Sigmoid colon (tissue), 4 donors: ENCODE measurements around the gene PBX2.

Source experiments
- CTCF ChIP-seq, 4 experiments: fragments of 450-650 bp in 3 of 4; fragments of 200-600 bp in 1 of 4; IDR thresholded peaks; one replicate each; pipeline ENCODE4 v1.5.1; 2016 to 2019; ENCODE audit warnings: antibody characterized with exemption in 4 of 4, mild to moderate bottlenecking in 3 of 4, moderate library complexity in 2 of 4
- EP300 ChIP-seq, 4 donors: sonication (generic); formaldehyde crosslinking; IDR thresholded peaks; one replicate each; pipeline ENCODE4 v1.6.1; 2017; ENCODE audit warnings: antibody characterized with exemption in 4 of 4
- POLR2AphosphoS5 ChIP-seq, 4 donors: sonication (generic); formaldehyde crosslinking; IDR thresholded peaks; one replicate each; pipeline ENCODE4 v1.6.1; 2017; ENCODE audit warnings: antibody characterized with exemption in 4 of 4

DNA sequence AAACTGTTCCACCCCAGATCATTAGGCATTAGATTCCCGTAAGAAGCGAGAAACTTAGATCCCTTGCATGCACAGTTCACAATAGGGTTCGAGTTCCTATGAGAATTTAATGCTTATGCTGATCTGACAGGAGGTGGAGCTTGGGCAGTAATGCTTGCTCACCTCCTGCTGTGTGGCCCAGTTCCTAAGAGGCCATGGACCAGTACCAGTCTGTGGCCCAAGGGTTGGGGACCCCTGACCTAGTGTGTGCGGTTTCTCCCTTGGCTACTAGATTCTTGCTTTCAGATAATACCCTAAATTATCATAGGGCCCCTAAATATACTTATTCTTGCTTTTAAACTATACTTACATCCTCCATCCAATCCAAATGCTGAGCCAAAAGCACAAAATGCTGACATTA, 4.4 kb upstream of the PBX2 start:
- TF ChIP-seq CTCF (IDR thresholded peaks at IDR 0.05) (no peak), POLR2AphosphoS5 (IDR thresholded peaks at IDR 0.05) (no peak), EP300 (IDR thresholded peaks at IDR 0.05) (no peak)
